ENCODE measurements around the gene ARPP21. TPM values are rescaled to one million over a fixed set of nuclear protein-coding genes. Genes with fewer than 3 reads are reported as not detected.

ARPP21 gene
- total RNA-seq, 4 donors from 2014 or later, result 58.7 to 93.8 (median 67.5) TPM

Small RNAs within 50 kb of the gene (microRNA-seq; reads per million reads assigned to microRNA genes)
- gene MIR128-2 (ENCODE audit: borderline replicate concordance in 2 of 2), result 2,729 to 3,277 reads per million in 2 donors

Measured in gastrocnemius medialis (tissue), 4 donors.